H1 (cell line): ENCODE results near the gene MCUB. TPM values are rescaled to one million over a fixed set of nuclear protein-coding genes. Genes with fewer than 3 reads are reported as not detected.

ENCODE experiments used
- RBBP5 ChIP-seq: IDR thresholded peaks from 2 replicates; pipeline ENCODE4 v1.7.1; 2012; ENCODE audit warnings: low read depth, mild to moderate bottlenecking, inconsistent platforms, low read length, moderate library complexity, borderline replicate concordance
- polyA plus RNA-seq, 7 experiments: library from polyadenylated mRNA; depleted of rRNA in 3 of 7; stranded (reverse) in 5 of 7; unstranded in 2 of 7; fragments of >200 nt in 5 of 7; fragments of 200-250 nt in 2 of 7; gene quantifications; 1 replicate in 5 of 7; 2 replicates in 1 of 7; 4 replicates in 1 of 7; pipeline versions ENCODE4 v1.2.1 to v1.2.3, GENCODE V29; 2011 to 2013; ENCODE audit warnings: missing spikeins in 2 of 7, mixed read lengths in 2 of 7
- total RNA-seq: library from RNA; stranded (reverse); fragmentation: NEBNext Ultra II Directional; extraction: Animal tissue kit (Norgen Biotek cat#: 25700); gene quantifications from 2 replicates; pipeline ENCODE4 v1.2.1, GENCODE V29; 2021

Gene MCUB
- total and polyA plus RNA-seq, 2 of the 8 experiments (the other 6 are each of a cell fraction or from before 2014, with no cell fraction given) = 15.2 to 19.4 TPM

DNA sequence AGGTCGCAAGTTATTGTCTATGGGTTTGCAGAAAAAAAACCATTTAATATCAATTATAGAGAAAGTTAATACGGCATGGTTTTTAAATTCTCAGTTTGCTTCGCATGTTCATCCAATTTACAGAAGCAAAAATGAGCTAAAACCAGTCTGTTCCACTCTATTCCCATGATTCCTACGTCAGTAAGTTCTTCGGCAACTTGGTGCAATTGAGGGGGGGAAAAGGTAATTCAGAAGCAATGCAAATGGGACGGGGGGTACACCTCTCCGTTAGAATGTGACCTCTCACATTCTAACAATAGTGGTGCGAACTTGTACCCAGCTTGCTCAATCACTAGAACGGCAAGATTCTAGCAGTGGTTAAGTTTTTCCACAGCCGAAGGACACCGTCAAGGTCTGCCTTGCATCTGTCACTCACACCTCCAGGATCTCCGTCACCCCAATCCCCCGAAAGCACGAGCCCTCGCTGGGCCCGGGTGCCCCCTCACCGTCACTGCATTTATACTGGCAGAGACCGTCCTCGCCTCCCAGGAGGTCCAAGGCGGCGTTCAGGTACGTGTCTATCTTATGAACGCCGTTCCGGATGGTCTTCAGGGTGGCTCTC, 169.2 kb downstream of the MCUB start (continued):
- TF ChIP-seq RBBP5 = peak; percentile 90
